GM19239 (cell line): ENCODE data around the gene VPS25.

Experiments used
- DNase-seq: peaks from one replicate; pipeline ENCODE4 v3.0.0; 2011; ENCODE audit warnings: low spot score; ENCODE audit not compliant: insufficient read length
- FAIRE-seq: peaks from 2 replicates; lab custom pipeline; 2011; peaks lifted over from hg19 to GRCh38; lab: Jason Lieb, UNC

VPS25 gene

DNA sequence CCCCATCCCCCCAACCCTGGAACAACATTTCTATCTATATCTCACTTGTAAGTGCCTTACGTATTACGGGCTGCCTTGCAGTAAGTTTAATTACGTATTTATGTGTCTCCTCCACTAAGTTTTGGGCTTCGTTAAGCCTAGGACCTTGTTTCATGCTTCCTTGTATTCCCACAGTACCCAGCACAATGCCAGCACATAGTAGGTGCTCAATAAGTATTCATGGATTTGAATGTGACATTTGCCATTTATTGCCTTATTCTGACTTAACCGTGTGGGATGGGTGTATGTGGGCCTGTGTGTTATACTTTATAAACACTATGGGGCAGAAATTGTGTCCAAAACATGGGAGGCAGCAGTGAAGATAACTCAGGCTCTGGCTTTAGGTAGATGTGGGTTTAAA is 19.3 kb downstream of the VPS25 start:
- no peak for FAIRE-seq

DNA sequence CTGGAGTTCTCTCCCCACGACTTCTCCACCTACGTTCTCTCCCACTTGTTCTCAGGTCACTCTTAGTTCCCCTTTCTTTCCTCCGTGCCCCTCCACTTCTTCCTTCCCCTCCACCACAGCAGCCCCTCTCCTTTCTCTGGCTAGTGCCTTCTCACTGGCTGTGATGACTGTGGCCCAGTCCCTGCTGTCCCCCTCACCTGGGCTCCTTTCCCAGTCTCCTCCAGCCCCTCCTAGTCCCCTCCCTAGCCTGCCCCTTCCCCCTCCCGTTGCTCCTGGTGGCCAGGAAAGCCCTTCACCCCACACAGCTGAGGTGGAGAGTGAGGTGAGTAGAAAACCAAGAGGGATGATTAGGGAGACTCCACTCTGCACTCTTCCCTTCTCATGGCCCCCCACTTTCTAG is 21.8 kb downstream of the VPS25 start:
- DNase-seq (no peak), FAIRE-seq (no peak)

More for the DNA sequence above, 19.3 kb downstream of the VPS25 start:
- DNase-seq = no peak

DNA sequence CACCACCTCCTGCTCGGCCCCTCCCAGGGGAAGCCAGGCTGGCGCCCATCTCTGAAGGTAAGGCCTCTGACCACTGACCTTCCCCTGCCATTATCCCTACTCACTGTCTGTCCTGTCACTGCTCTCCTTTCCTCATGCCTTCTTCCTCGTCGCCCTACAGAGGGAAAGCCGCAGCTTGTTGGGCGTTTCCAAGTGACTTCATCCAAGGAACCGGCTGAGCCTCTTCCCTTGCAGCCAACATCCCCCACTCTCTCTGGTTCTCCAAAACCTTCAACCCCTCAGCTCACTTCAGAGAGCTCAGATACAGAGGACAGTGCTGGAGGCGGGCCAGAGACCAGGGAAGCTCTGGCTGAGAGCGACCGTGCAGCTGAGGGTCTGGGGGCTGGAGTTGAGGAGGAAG is 22.2 kb downstream of the VPS25 start:
- no peak for DNase-seq
- FAIRE-seq = no peak

DNA sequence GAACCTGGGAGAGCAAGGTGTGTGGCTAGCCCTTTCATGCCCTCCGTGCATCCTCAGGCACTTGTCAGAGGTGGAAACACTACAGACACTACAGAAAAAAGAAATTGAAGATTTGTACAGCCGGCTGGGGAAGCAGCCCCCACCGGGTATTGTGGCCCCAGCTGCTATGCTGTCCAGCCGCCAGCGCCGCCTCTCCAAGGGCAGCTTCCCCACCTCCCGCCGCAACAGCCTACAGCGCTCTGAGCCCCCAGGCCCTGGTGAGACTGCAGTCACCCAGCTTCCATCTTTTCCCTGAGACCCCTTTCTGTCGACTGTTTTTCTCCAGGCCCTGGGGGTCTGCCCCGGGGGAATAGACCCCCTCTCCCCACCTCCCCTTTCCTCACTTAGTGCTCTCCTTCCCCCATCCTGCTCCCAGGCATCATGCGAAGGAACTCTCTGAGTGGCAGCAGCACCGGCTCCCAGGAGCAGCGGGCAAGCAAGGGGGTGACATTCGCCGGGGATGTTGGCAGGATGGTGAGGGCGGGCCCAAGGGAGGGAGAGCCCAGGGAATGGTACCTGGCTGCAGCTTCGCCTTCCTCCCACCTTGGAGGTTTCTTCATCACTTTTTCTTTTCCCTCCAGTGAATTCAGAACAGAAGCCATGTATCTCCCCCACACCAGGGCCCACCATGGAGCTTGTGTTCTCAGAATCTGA is 23.0 kb downstream of the VPS25 start:
- DNase-seq (no peak), FAIRE-seq (no peak)

DNA sequence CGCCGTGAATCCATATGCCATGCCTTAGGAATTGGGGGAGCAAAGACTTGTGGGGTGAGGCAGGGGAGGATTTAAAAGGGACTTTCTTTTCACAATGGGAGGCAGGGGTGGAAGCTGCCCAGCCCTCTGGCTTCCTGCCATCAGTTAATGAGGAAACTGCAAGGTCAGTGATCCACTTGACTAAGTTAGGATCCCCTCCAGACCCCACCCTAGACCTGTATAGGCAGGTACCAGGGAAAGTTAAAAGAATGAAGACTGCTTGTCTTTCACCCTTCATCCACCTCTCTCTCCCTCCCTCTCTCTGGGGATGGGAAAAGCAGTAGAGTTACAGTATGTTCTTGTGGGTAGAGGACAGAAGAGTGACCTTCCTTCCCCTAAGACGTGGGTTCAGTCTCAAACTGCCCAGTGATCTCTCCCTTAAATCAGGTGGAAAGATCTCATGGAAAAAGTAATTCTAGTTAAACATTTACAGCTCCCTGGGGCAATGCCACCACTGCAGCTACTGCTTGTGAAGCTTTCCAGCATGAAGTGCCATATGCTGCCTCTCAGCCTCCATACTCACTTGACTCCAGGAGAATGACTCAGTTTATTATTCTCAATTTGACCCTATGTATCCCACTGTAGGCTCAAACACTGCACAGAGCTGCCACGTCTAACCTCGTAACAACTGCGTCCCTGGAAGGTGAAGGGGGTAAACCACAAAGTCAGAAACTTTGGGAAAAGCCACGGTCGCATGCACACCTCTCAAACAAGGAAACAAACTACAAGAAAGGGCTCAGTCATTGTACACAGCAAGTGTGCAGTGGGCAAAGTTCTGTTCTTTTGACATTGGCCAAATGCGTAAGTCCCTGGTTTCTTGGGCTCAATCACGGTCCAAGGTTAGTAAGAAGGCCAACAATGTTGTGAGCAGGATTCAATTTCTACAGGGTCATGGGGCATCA is 24.1 kb downstream of the VPS25 start:
- DNase-seq = no peak

DNA sequence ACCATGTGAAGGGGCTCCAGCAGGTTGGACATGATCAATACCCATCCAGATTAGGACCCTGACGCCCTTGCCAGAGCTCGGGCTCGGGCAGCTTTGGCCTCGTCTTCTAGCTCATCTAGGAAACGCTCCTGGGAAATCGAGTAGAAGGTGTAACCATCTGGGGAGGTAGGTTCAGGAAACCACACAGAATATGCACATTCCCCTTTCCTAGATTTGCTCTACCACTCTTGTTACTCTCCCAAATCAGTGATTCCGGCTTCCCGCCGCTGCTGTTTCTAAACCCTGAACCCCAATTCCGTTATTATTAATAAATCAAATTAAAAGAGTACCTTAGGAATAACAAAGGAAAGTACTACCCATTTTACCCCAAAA is 24.7 kb downstream of the VPS25 start:
- FAIRE-seq (no peak), DNase-seq (no peak)

More for the DNA sequence above, 24.1 kb downstream of the VPS25 start:
- FAIRE-seq = no peak

DNA sequence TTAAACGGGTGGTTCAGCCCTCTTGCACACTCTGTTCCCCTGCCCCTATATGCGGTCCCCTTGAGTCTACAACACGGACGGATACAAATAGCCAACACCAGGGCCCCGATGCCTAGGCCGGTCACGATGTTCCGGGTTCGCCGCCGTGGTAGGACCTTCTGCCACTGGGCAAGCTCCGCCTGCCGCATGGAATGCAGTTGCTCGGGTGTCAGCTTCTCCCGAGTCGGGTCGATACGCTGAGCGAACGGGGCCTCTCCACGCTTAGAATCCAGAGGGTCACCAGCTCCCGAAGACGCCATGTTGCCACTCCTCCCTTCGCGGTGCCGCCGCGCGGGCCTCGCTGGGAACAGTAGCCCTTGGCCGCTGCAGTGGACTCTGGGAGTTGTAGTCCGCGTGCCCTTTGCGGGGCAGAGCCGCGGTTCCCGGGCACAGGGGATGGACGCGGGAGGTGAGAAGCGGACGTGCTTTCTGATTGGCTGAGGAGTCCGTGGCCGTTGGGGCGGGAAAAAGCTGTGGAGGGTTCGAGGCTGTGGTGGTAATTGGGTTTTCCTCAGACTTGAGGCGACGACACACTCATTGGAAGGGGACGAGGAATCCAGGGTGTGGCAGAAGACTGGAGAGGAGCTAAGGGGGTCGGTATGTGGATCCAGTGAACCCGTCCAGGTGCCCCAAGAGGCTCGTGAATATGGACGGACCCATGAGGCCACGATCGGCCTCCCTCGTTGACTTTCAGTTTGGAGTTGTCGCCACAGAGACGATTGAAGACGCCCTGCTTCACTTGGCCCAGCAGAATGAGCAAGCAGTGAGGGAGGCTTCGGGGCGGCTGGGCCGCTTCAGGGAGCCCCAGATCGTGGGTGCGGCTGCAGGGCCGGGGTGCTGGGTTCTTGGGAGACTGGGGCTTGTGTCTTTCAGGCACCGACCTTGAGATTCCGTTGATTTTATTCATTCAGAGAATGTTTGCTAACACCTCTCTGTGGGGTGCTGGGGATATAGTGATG is 25.4 kb downstream of the VPS25 start, which contains the start of the genes CNTD1 and COA3:
Gene CNTD1, plus strand, starts transcription at position 479 of the 998 bp plus-strand sequence. Its CDS starts 207 bp downstream, at position 686.
Gene COA3, minus strand, starts transcription at position 322 of the 998 bp plus-strand sequence. Its CDS starts 23 bp downstream, at position 299.
- DNase-seq = peak; percentile 94
- FAIRE-seq = peak; percentile 88

DNA sequence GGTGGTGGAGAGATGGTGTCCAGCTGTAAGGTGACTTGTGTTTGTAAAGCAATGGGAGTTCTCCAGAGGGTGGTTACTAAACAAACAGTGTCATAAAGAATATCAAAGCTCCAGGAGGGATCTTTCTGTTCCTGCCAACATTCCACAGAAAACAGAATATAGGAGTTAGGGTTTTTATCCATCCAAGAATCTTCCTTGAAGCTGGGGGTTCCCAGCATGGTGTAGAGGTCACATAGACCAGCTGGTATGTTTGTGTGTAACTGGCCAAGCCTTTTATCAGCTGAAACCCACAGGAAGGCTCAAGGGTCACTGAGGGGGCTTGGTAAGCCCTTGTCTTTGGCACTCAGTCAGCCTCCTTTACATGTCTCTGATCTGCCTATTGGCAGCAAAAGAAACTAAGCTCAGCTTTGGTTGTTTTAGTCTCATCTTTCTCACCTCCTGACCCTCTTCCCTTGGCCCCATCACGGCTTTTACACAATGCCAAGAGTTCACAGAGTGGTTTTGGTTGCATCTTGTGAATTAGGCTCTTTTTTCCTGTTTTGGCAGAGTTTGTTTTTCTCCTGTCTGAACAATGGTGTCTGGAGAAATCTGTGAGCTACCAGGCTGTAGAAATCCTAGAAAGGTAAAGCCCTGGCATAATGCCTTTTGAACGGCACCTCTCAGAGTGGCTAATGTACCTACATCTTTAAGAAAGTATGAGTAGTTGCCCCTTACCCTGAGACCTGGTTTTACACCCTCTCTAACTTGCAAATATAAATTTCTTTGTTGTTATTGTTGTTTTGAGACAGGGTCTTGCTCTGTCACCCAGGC is 30.0 kb downstream of the VPS25 start:
- FAIRE-seq (no peak), DNase-seq (no peak)

DNA sequence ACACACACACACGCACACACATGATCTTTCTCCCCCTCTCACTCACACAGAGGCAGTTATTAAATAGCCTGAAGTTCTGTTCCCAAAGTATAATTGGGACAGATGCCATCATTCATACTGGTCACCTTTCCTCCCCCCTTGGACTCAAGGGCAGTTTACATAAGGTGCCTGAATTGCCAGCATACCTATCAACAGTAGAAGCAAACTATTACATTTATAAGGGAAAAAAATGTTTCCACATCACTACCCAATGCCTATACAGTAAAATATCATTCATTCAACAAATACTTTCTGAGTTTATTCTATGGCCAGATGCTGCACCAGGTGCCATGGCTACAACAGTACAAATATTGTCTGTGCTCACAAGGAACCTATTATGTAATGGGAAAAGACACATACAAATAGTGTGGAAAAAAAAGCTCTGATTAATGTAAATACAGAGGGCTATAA is 31.7 kb downstream of the VPS25 start:
- no peak for FAIRE-seq
- no peak for DNase-seq

DNA sequence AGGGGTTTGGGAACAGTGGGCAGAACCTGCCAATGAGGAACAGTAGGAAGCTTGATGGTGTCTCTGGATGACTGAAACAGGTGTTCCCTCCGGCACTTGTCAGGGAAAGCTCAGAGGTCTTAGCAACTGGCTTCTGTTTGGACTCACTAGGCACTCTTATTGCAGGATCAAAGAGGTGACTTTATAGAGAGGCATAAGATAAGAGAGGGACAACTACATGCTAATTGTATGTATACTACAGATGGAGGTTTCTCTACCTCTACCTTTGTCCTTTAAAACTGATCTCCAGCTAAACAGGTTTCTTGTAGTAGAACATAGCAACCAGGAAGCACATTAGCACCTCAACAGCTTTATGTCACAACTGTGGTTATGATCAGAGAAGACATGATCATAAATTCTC is 33.0 kb downstream of the VPS25 start:
- DNase-seq = no peak
- no peak for FAIRE-seq

DNA sequence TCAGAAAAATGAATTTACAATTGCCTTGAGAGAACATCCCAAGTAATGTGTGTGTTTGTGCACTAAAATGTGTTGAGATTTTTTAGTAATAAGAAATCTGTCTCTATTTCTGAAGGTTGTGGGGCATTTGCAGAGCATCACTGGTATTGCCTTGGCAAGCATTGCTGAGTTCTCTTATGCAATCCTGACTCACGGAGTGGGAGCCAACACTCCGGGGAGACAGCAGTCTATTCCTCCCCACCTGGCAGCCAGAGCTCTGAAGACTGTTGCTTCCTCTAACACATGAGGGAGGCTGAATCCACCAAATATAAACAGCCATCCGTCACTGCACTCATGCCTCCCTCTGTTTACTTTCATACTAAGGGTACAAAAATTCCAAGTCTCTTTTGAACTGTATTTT is 36.0 kb downstream of the VPS25 start:
- FAIRE-seq (no peak), DNase-seq (no peak)

DNA sequence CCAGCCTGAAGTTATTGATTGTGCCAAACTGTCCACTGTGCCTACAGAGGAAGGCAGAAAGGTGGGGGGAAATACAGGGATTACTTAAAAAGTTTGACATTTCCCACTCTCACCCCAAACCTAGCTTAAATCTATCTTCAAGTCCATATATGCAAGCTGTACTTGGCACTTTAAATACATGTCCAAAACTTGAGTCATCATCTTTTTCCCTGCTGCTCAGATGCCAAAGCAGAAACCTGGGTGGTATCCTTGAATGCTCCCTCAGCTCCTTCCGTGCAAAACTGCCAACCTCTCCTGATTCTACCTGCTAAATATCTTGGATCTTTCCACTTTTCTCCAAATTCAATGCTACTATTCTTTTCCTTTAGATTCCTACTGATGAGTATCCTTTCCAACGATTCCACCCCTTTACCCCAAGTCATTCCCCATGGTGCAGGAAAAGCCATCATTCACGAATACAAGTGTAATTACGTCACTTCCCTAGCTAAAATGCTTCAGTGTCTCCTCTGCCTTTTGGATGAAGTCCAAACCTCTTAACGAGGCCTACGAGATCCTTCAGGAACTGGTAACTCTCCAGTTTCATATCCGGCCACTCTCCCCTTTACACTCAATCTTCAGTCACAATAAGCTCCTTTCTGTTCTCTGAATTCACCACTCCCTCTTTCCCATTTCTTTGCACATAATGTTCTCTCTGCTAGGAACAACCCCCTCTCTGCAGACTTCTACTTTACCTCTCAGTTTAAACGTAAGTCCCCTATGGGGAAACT is 41.6 kb downstream of the VPS25 start:
- no peak for DNase-seq
- FAIRE-seq = no peak

DNA sequence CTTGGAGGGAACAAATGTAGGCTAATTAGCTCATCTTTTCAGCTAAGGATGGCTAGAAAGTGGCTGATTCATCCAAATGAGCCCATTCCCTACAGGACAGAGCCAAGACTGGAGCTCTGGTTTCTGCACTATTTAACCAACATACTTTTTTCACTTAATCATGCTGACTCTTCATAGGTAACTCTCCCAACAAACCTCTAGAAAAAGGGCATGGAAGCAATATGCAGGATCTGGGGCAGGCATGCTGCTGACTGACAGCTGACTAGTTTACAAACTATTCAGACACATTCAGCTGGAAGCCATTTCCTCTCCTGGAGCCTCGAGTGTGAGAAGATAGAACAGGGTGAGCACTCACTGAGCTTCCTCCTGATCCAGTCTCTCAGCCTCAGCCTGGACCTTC is 44.6 kb downstream of the VPS25 start:
- FAIRE-seq (no peak), DNase-seq (no peak)

DNA sequence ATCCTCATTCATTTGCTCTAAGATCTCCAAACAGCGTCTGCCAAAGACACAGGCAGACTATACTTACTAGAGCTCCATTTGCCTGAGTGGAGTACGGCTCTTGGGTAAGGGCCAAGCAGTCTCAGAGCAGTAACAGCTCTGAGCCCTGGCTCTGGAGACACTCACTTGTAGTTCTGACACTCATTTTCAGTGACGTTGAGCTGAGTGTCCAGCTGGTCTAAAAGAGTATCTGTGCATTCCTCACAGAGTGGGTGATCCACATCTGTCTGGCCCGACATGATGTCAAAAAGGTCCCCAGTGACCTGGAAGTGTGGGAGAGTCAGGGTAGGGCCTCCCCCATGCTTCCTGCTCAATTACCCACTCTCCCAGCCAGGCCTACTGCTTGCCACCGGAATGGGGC is 45.1 kb downstream of the VPS25 start:
- DNase-seq = no peak
- FAIRE-seq = no peak

DNA sequence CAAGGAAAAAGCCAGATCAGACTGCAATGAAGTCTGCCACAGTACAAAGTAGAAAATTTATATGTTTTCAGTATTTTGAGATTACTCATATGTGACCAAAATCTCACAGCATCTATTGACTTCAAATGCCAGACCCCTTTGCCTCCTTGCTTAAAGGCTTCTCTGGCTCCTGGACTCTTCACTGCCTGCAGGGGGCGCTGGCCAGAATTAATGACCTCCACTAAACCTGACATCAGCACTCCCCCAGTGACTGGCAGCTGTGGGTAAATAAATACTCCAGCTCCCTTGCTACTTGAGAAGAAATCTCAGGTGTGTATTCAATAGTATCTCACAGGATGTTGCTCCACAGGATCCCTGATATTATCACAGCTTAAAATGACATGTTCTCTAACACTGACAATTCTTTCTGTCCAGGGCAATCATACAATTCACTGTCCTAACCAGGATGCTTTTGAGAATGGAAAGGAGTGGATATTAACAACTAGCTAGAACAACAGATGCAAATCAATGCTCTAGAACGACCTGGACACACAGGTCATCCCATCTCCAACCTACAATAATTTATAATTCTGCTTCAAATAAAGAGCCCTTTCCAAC is 46.8 kb downstream of the VPS25 start:
- FAIRE-seq = no peak
- peak; percentile 39 for DNase-seq

DNA sequence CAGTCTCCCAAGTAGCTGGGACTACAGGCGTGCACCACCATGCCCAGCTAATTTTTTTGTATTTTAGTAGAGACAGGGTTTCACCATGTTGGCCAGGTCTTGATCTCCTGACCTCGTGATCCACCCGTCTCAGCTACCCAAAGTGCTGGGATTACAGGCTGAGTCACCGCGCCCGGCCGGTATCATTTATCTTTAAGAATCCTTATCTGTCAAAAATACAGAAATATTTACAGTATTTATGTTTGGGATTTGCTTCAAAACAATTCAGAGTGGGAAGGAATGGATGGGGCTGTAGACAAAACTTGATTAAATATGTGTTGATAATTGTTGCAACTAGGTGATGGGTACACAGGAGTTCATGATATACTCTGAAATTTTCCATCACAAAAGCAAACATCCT is 47.9 kb downstream of the VPS25 start:
- DNase-seq (no peak), FAIRE-seq (no peak)

DNA sequence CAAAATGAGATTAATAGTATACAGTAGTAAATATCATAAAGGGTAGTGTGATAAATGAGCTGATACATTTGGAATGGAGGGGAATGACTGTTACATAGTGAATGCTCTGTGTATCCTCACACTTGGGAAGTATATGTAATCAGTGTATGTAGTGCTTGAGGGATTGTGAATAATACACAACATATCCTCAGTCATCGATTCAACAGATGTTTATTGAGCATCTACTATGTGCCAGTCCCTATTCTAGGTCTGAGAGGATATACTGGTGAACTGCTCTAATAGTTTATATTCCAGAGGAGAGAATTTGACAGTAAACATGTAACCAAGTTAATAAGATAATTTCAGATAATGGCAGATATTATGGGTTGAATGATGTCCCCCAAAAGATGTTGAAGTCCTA is 54.2 kb downstream of the VPS25 start:
- FAIRE-seq = no peak
- no peak for DNase-seq
